Measurements from ENCODE around the gene P3H3. TPM values are rescaled to one million over a fixed set of nuclear protein-coding genes. Genes with fewer than 3 reads are reported as not detected.

Gene P3H3, protein sequence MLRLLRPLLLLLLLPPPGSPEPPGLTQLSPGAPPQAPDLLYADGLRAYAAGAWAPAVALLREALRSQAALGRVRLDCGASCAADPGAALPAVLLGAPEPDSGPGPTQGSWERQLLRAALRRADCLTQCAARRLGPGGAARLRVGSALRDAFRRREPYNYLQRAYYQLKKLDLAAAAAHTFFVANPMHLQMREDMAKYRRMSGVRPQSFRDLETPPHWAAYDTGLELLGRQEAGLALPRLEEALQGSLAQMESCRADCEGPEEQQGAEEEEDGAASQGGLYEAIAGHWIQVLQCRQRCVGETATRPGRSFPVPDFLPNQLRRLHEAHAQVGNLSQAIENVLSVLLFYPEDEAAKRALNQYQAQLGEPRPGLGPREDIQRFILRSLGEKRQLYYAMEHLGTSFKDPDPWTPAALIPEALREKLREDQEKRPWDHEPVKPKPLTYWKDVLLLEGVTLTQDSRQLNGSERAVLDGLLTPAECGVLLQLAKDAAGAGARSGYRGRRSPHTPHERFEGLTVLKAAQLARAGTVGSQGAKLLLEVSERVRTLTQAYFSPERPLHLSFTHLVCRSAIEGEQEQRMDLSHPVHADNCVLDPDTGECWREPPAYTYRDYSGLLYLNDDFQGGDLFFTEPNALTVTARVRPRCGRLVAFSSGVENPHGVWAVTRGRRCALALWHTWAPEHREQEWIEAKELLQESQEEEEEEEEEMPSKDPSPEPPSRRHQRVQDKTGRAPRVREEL
- 38.2 and 39.2 TPM in 2 replicates for total RNA-seq (2014; rRNA removed; shearing (Covaris generic))
- 15.8 and 16.4 TPM in 2 replicates for polyA plus RNA-seq (2016; fragmentation: Nextera tagmentation; extraction: Ambion mirVana)
- long read RNA-seq, partial matches to known transcripts, result 4 of 8 reads
- long read RNA-seq, other reads (novel, unspliced or antisense), result 1 of 8 reads

DNA sequence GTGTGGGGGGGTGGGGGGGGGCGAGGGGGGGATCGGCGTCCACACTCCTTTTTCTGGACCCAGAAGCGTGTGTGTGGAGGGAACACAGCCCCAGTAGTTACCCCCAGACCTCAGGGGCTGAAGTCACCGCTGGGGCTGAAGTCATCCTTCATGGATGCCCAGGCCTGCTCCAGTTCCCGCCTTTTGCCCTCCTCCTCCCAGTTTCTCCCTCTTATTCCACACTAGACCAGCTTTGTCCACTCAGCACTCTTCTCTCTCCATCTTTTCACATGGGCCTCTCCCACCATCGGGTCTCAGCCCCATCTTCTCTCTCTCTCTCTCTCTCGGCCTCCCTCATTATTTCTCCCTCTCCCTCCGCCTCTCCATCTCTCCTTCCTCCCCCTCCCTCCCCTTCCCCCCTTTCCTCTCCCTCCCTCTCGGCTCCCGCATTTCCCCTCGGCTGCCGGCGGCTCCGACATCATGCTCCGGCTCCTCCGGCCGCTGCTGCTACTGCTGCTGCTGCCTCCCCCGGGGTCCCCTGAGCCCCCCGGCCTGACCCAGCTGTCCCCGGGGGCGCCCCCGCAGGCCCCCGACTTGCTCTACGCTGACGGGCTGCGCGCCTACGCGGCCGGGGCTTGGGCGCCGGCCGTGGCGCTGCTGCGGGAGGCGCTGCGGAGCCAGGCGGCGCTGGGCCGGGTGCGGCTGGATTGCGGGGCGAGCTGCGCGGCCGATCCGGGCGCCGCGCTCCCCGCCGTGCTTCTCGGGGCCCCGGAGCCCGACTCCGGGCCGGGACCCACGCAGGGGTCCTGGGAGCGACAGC, at the start of gene P3H3:
TSS of gene P3H3 (plus strand) at position 426 of the 799 bp plus-strand sequence. CDS start at position 460, 34 bp downstream.
- Histone ChIP-seq H3K4me3 (peak within 1 kb of the TSS; percentile 98), H3K4me2 (peak within 1 kb of the TSS; percentile 96), H4K20me1 (replicated peaks; ENCODE audit: insufficient read depth) (no peaks in the 10 kb centered on the region), H2AFZ (peak within 1 kb of the TSS; percentile 63), H3K79me2 (replicated peaks; ENCODE audit: insufficient read depth) (peaks cover 9% of the 10 kb centered on the region), H3F3A (replicated peaks; ENCODE audit: low read depth) (peaks cover 16% of the 10 kb centered on the region), H3K9me2 (ENCODE audit: insufficient read depth) (no peaks in the 10 kb centered on the region), H3K27ac (ENCODE audit: low read depth) (peak within 1 kb of the TSS; percentile 59; the same call in 1 of the 2 replicates), H3K27me3 (ENCODE audit: insufficient read depth) (peaks cover 33% of the 10 kb centered on the region), H3K36me3 (ENCODE audit: insufficient read depth) (peaks cover 3% of the 10 kb centered on the region; the same call in 1 of the 2 replicates), H3K4me1 (ENCODE audit: insufficient read depth) (peaks cover 29% of the 10 kb centered on the region)
- Mint-ChIP-seq H3K36me3 (ENCODE audit: low read depth) (peaks cover 34% of the 10 kb centered on the region), H3K4me3 (peak within 1 kb of the TSS; percentile 96), H3K9me3 (no peaks in the 10 kb centered on the region), H3K4me1 (peaks cover 41% of the 10 kb centered on the region), H3K27ac (peak within 1 kb of the TSS; percentile 93), H3K27me3 (ENCODE audit: insufficient read depth, low read depth, poor library complexity) (peaks cover 23% of the 10 kb centered on the region)
- ATAC-seq, result peak; percentile 8
- TF ChIP-seq, protein P1, sequence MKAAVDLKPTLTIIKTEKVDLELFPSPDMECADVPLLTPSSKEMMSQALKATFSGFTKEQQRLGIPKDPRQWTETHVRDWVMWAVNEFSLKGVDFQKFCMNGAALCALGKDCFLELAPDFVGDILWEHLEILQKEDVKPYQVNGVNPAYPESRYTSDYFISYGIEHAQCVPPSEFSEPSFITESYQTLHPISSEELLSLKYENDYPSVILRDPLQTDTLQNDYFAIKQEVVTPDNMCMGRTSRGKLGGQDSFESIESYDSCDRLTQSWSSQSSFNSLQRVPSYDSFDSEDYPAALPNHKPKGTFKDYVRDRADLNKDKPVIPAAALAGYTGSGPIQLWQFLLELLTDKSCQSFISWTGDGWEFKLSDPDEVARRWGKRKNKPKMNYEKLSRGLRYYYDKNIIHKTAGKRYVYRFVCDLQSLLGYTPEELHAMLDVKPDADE (IDR thresholded peaks at IDR 0.05), result no peak
- TF ChIP-seq POLR2AphosphoS5 (IDR thresholded peaks at IDR 0.05; ENCODE audit: low read depth), result peak; percentile 59
- peak; percentile 86 for DNase-seq (ENCODE audit: low spot score)

DNA sequence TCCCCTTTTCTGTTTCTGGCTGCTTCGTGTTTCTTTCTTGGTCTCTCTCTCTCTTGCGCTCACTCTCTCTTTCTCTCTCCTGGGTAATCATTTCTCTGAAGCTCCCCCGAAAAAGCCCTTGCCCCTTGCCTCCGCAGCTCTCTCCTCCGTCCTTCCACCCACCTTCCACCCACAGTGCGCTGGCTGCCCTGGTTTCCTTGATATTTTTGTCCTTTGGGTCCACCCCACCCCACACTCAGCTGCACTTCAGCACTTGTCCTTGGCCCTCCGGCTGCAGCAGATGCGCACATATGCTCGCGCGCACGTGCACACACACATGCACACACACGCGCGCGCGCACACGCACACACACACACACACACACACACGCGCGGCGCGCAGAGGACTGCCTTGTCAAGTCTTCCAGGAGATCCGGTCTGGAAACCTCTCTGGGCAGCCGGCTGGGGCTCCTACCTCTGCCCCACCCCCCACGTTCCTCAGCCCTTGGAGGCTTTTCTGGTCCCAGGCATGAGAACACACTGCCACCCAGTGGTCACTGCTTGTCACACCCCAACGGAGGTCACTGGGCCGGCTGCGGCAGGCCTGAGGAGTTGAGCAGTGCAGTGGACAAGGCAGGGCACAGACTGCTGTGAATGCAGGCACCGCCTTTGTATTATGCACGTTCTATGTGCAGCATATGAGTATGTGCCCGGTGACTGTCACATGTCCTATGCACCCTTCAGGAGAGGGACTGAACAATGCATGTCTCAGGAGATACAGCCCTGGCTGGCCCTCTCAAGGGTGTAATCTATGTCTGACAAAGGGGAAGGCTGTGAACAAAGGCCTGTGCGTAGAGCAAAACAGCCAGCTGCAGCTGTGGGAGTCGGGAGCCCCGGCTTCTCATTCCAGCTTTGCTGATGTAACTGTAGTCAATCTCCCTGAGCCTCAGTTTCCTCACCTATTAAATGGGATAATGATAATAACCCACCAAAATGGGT, 49.3 kb upstream of the P3H3 start:
- peaks cover 51% of the 10 kb centered on the region for H3K27me3 Mint-ChIP-seq (ENCODE audit: insufficient read depth, low read depth, poor library complexity)
- H3K27ac ChIP-seq (ENCODE audit: low read depth), result peak overlapping the region; percentile 5; the same call in 1 of the 2 replicates
- TF ChIP-seq ZNF331 (CRISPR knock-in tag; IDR thresholded peaks at IDR 0.05; ENCODE audit: low read depth), result no peak
- TF ChIP-seq ZNF114 (CRISPR knock-in tag; IDR thresholded peaks at IDR 0.05), result no peak
- TF ChIP-seq EZH2 (IDR thresholded peaks at IDR 0.05; ENCODE audit: low read depth, unreplicated experiment), result no peak
- TF ChIP-seq EZH2phosphoT487 (IDR thresholded peaks at IDR 0.05; ENCODE audit: unreplicated experiment), result no peak
- TF ChIP-seq JUNB (IDR thresholded peaks at IDR 0.05; ENCODE audit: unreplicated experiment), result no peak
- 0 out of 2 replicates have a peak, but pooled peaks have one; percentile 34 for TF ChIP-seq POLR2AphosphoS5 (IDR thresholded peaks at IDR 0.05; ENCODE audit: low read depth)
- TF ChIP-seq, protein P1 (IDR thresholded peaks at IDR 0.05), result no peak; the same call in 1 of the 2 replicates
- TF ChIP-seq, protein P2, sequence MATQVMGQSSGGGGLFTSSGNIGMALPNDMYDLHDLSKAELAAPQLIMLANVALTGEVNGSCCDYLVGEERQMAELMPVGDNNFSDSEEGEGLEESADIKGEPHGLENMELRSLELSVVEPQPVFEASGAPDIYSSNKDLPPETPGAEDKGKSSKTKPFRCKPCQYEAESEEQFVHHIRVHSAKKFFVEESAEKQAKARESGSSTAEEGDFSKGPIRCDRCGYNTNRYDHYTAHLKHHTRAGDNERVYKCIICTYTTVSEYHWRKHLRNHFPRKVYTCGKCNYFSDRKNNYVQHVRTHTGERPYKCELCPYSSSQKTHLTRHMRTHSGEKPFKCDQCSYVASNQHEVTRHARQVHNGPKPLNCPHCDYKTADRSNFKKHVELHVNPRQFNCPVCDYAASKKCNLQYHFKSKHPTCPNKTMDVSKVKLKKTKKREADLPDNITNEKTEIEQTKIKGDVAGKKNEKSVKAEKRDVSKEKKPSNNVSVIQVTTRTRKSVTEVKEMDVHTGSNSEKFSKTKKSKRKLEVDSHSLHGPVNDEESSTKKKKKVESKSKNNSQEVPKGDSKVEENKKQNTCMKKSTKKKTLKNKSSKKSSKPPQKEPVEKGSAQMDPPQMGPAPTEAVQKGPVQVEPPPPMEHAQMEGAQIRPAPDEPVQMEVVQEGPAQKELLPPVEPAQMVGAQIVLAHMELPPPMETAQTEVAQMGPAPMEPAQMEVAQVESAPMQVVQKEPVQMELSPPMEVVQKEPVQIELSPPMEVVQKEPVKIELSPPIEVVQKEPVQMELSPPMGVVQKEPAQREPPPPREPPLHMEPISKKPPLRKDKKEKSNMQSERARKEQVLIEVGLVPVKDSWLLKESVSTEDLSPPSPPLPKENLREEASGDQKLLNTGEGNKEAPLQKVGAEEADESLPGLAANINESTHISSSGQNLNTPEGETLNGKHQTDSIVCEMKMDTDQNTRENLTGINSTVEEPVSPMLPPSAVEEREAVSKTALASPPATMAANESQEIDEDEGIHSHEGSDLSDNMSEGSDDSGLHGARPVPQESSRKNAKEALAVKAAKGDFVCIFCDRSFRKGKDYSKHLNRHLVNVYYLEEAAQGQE (IDR thresholded peaks at IDR 0.05; ENCODE audit: unreplicated experiment), result no peak

More for the DNA sequence above, 49.3 kb upstream of the P3H3 start:
- Mint-ChIP-seq H3K27ac (peak overlapping the region; percentile 59), H3K36me3 (ENCODE audit: low read depth) (peaks cover 7% of the 10 kb centered on the region; the same call in 2 of the 3 replicates), H3K4me3 (peak overlapping the region; percentile 89), H3K4me1 (peaks cover 43% of the 10 kb centered on the region), H3K9me3 (no peaks in the 10 kb centered on the region; the same call in 2 of the 3 replicates)
- H3F3A ChIP-seq (replicated peaks; ENCODE audit: low read depth), result peaks cover 12% of the 10 kb centered on the region; the same call in 1 of the 2 replicates
- H2AFZ ChIP-seq, result peak overlapping the region; percentile 99
- H4K20me1 ChIP-seq (replicated peaks; ENCODE audit: insufficient read depth), result no peaks in the 10 kb centered on the region
- H3K36me3 ChIP-seq (ENCODE audit: insufficient read depth), result no peaks in the 10 kb centered on the region
- H3K9me2 ChIP-seq (ENCODE audit: insufficient read depth), result no peaks in the 10 kb centered on the region
- peaks cover 48% of the 10 kb centered on the region for H3K27me3 ChIP-seq (ENCODE audit: insufficient read depth)
- H3K4me2 ChIP-seq, result peak overlapping the region; percentile 99
- ATAC-seq (peak; percentile 91), DNase-seq (ENCODE audit: low spot score) (peak; percentile 99)
- H3K4me3 ChIP-seq, result peak overlapping the region; percentile 71
- peaks cover 6% of the 10 kb centered on the region; the same call in 1 of the 2 replicates for H3K4me1 ChIP-seq (ENCODE audit: insufficient read depth)
- no peaks in the 10 kb centered on the region for H3K79me2 ChIP-seq (replicated peaks; ENCODE audit: insufficient read depth)
